ENCODE measurements around the gene MXI1.

Gene MXI1

GRCh38 chr10:110163841-110164240, 43.6 kb upstream of the MXI1 start:
- no peak for DNase-seq (ENCODE audit: low read depth)
- H3K4me3 ChIP-seq (replicated peaks; ENCODE audit: low read depth, low read length), result no peak overlapping the region
- TF ChIP-seq, protein P1, sequence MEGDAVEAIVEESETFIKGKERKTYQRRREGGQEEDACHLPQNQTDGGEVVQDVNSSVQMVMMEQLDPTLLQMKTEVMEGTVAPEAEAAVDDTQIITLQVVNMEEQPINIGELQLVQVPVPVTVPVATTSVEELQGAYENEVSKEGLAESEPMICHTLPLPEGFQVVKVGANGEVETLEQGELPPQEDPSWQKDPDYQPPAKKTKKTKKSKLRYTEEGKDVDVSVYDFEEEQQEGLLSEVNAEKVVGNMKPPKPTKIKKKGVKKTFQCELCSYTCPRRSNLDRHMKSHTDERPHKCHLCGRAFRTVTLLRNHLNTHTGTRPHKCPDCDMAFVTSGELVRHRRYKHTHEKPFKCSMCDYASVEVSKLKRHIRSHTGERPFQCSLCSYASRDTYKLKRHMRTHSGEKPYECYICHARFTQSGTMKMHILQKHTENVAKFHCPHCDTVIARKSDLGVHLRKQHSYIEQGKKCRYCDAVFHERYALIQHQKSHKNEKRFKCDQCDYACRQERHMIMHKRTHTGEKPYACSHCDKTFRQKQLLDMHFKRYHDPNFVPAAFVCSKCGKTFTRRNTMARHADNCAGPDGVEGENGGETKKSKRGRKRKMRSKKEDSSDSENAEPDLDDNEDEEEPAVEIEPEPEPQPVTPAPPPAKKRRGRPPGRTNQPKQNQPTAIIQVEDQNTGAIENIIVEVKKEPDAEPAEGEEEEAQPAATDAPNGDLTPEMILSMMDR (IDR thresholded peaks at IDR 0.05; ENCODE audit: low read length, missing control alignments), result no peak

DNA sequence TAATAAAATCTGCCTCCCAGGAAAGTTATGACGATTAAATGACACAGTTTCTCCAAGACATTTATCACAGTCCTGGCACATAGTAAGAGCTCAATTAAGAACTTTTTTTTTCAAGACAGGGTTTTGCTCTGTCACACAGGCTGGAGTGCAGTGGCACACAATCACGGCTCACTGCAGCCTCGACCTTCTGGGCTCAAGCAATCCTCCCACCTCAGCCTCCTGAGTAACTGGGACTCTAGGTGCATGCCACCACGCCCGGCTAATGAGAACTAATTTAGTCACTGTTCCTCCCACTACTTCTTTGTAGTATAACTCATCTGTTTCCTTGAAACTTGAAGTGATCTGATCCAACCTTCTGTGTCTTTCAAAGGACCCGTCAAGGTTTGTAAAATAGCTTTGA, 42.2 kb upstream of the MXI1 start:
- H3K4me3 ChIP-seq (replicated peaks; ENCODE audit: low read depth, low read length), result no peak overlapping the region
- TF ChIP-seq, protein P1 (IDR thresholded peaks at IDR 0.05; ENCODE audit: low read length, missing control alignments), result no peak
- DNase-seq (ENCODE audit: low read depth), result no peak

DNA sequence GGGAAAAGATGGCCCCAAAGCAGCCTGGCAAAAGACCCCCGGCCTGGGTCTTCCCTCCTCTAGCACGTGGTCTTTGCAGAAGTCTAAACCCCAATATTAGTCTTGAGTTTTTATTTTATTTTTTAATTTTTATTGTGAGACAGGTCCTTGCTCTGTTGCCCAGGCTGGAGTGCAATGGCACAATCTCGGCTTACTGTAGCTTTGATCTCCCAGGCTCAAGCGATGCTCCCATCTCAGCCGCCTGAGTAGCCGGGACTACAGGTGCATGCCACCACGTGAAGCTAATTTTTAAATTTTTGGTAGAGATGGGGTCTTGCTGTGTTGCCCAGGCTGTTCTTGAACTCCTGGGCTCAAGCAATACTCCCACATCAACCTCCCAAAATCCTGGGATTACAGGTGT, 40.3 kb upstream of the MXI1 start:
- H3K4me3 ChIP-seq (replicated peaks; ENCODE audit: low read depth, low read length), result no peak overlapping the region
- DNase-seq (ENCODE audit: low read depth), result no peak
- TF ChIP-seq, protein P1 (IDR thresholded peaks at IDR 0.05; ENCODE audit: low read length, missing control alignments), result no peak

DNA sequence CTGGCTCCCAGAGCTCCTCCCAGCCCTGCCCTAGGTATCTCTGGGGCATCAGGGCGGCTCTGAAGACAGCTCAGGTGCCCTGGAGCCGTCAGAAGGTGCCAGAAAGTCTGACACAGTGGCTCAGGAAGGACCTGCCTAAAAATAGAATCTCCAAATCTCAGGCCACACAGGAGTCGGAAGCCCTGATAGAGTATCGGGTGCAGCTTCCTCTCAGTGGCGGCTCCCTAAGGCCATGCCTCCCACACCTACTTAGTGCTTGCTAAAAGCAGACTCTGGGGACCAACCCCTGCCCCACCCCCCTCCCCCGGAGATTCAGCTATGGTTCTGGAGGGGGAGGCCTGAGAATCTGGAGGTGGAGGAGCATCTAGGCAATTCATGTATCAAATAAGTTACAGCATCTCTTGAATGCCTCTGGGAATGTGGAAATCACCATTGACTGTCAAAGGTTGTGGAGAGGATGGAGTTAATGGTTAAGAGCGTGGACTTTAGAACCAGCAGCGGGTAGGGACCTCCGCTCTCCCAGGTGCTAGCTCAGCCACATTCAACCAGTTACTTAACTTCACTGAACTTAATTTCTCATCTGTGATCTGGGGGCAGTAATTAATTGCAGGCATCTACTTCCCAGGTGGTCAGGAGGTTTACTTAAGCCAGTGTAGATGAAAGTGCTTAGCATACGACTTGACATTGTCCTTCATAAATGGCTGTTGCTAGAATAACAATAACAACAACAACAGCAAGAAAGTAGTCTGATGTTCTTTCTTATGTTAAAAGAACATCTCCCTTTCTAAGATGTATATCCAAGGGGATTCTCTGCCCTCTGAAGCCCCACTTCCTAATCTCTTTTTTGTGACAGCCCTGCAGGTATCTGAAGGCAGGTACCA, 38.6 kb upstream of the MXI1 start:
- TF ChIP-seq, protein P1 (IDR thresholded peaks at IDR 0.05; ENCODE audit: low read length, missing control alignments), result no peak
- no peak for DNase-seq (ENCODE audit: low read depth)
- no peak overlapping the region for H3K4me3 ChIP-seq (replicated peaks; ENCODE audit: low read depth, low read length)

- H3K4me3 ChIP-seq (replicated peaks; ENCODE audit: low read depth, low read length), result no peak overlapping the region
- no peak for DNase-seq (ENCODE audit: low read depth)
- TF ChIP-seq, protein P1 (IDR thresholded peaks at IDR 0.05; ENCODE audit: low read length, missing control alignments), result no peak
These were observed 37.8 kb upstream of the MXI1 start for GRCh38 chr10:110169586-110169985.

GRCh38 chr10:110170142-110170971, 37.0 kb upstream of the MXI1 start:
- no peak overlapping the region for H3K4me3 ChIP-seq (replicated peaks; ENCODE audit: low read depth, low read length)
- TF ChIP-seq, protein P1 (IDR thresholded peaks at IDR 0.05; ENCODE audit: low read length, missing control alignments), result no peak
- no peak for DNase-seq (ENCODE audit: low read depth)
